Pons (tissue), 1 donor: ENCODE measurements around the gene PRSS50.

Source experiments
- DNase-seq: peaks from one replicate; pipeline ENCODE4 v3.0.0-alpha.2; 2016; ENCODE audit warnings: low spot score

PRSS50 gene

DNA sequence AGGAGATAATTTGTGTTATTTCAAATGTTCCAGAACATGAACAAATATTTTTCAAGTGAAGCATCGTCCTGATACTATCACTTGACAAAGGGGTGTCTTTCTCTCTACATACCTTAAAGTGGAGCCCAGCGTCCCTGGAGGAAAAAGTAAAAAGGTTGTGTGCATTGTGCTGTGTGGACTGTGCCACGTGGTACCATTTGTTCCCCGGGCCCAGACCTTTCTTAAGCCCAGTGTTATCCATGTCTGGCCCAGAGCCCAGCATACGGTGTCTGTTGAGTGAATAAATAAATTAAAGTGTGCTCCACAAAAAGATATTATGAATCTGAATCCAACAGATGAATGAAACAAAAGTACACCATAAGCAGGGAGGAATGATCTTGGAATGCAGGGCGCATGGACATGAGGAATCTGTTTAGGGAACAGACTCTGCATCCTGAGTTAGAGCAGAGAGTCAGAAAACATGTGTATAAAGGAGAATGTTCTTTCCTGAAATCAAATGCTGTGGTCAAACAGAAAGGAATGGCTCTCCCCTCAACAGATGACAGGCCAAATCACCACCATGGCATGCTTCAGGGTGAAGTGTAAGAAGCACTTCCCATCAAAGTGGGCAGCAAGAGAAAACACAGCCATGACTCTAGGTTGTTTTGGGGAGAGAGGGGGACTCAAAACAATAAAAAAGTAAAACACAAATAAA is 8.1 kb upstream of the PRSS50 start:
- peak; percentile 11 for DNase-seq

- no peak for DNase-seq
Measured at GRCh38 chr3:46724424-46724823, 6.8 kb upstream of the PRSS50 start.

- DNase-seq = no peak
Measured at GRCh38 chr3:46722443-46722842, 4.8 kb upstream of the PRSS50 start.

GRCh38 chr3:46721009-46721408 is 3.3 kb upstream of the PRSS50 start:
- no peak for DNase-seq

DNA sequence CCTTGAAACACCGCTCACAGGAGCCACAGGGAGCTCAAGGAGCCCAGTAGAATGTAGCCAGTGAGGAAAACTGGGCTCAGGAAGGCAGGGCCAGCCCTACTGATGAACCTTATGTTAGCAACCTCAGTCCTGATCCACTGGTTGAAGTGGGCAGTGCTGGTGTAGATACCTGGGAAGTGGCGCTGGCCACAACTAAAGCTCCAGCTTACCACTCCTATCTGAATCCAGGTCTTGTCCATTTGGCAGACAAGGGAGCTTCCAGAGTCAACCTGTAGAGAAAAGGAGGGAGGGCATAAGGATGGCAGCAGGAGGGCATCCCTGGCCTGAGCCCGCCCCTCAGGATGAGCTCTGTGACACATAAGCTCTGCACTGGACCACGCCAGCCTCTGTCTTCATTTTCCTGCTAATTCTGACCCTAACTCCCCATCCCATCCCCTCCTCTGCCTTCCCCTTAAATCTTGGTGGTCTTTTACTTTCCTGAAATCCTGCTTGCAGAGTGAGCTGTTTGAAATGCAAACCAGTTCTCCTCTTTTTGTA is 2.1 kb upstream of the PRSS50 start:
- no peak for DNase-seq

DNA sequence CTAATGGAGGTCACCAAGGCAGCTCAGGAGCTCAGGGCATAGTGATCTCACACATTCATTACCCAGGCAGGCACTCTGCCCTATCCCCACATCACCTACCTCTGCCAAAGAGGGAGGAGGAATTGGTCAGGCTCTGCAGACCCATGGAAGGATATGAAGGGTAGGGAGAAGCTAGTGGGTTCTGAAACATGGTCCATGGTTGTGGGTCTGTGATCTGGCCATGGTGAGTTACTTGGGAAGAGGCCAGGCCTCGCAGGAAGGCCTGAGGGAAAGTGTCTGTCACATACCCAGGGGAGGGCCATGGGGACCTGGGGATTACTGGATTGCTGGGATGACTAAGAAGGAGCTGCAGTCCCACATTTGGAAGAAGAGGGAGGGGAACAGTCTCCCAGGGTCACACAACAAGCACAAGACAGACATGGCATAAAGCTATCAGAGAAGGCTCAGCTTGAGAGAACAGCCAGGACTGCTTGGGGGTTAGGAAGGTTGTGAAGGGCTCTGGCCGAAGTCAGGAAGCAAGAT is 1.4 kb upstream of the PRSS50 start:
- no peak for DNase-seq

DNA sequence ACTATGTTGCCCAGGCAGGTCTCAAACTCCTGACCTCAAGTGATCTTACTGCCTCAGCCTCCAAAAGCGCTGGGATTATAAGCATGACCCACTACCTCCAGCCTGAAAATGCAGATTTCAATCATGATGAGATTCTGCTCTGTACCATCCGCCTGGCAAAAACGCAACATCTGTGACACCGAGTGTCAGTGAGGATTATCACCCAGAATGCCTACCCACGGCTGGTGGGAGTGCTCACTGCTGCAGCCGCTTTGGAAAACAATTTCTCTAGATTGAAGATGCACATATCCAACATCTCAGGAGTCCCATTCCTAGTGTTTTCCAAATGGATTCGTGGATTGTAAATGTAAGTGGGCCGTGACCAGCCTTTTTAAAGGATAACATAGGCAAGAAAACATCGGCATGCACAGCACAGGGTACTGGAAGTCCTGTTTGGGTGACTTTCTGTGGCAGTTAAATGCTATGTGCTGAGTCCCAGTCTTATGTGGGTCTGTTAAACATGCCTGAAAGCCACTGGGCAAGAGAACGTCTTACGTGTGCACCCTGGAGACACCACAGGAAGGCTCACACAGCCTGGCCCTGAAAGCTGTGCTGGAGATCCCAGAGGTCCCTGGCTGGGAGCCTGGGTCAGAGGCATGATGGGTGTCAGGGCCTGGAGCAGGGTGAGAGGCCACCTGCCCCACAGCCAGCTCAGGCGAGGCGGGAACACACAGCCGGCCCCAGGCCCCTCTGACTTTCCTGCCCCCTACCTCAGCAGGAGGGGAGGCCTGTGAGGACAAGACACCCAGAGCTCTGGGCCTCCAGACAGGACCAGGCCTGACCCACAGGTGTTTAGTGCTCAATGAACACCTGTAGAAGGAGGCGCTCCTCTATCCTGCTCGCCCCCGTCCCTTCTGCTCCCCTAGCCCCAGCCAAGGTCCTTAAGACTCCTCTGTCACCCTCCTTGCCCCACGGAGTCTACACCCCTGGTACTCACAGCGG is 918 bp downstream of the PRSS50 start:
- no peak for DNase-seq

DNA sequence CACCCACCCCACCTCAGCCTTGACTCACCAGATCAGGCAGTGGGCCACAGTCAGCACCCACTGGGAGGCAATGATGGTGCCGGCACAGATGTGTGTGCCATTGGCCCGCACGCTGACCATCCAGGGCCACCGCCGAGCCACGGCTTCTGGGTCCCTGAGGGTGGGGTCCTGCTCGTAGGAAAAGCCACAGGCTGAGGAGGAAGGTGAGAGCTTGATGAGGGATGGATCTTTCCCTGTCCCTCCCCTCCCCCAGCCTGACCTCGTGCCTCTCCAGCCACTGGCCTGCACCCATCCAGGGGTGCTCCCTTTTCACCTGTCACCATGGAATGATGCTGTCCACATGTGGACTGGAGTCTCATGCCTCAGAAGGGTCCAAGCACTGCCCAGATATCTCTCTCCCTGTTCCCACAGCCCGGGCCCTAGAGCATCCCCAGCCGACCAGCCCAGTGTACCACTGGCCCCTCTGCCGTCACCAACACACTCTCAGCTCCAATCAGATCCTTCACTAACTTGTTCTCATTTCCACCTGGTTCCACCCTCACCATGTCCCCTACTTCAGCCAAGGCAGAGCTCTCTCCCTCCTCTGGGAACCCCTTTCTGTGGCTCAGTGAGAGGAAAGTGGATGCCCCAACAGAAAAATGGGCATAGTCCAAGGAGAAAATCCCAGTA is 2.0 kb downstream of the PRSS50 start:
- no peak for DNase-seq

- DNase-seq = no peak
Measured at GRCh38 chr3:46714728-46715506, 2.8 kb downstream of the PRSS50 start.

GRCh38 chr3:46713898-46714552 is 3.6 kb downstream of the PRSS50 start:
- no peak for DNase-seq

GRCh38 chr3:46713050-46713897 is 4.4 kb downstream of the PRSS50 start:
- no peak for DNase-seq

DNA sequence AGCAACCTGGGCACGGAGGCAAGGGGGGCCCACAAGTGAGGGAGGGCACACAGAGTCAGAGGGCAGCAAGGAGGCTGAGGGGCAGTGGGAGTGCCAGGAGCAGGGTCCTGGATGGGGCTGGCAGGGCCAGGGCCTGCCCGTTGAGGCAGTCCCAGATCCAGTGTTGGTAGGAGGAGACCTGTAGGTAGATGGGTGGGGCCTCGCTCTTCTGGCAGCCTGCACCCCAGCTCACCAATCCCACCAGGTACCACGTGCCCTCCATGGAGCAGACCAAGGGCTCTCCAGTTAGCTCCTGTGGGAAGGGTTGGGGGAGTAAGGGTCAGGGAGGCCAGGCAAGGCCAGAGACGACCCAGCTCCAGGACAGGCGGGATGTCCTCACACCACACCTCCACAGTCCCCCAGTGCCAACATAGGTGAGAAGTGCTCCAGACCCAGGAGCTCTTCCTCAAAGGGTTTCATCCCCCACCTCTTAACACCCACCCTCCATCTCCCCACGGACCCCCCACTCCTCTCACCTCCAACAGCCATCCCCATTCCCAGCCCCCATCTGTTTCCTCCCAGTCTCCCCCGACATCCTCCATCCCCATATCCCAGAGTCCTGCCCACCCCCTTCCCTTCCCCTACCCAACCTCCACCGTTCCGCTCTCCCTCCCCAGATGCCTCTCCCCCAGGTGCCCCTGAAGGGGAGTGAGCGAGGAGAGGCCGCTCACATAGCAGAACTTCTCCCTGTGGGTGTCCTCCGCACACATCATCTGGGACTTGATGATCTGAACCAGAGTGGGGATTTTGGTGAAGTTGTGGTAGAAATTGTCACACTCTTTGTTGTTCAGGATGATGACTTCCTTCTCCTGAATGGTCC is 5.2 kb downstream of the PRSS50 start:
- no peak for DNase-seq

DNA sequence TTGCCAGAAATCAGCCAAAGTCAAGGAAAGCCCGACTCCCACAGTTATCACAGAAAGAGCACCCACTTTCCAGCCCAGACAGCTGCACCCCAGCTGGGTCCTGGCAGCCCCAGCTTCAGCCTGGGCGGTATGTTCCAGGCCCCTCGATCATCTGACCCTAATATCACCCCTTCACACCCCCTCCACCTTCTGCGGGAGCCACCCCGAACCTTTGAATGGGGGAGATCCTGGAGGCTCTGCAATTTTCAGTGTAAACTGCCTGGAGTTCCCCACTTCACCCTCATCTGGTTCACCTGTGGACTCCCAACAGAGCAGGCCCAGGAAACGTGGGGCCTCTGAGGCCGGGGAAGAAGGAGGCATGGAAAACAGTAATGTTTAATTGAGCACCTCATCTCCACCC is 5.9 kb downstream of the PRSS50 start:
- no peak for DNase-seq

DNA sequence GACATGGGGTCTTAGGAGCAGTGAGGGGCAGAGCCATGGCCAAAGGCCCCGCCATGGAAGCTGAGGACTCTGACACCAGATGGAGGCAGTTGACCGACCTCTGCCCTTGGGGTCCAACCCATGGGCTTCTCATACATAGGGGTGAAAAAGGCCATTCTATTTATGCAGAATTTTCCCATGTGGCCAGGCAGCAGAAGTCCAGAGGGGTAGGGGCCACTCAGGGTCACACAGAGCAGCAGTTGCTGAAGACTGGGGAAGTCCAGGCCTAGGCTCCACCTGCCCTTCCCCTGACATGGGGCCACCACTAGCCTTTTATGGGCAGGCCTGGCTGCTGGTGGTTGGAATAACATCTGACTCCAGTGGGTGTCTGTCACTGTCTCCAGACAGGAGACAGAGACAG is 6.4 kb downstream of the PRSS50 start:
- no peak for DNase-seq

DNA sequence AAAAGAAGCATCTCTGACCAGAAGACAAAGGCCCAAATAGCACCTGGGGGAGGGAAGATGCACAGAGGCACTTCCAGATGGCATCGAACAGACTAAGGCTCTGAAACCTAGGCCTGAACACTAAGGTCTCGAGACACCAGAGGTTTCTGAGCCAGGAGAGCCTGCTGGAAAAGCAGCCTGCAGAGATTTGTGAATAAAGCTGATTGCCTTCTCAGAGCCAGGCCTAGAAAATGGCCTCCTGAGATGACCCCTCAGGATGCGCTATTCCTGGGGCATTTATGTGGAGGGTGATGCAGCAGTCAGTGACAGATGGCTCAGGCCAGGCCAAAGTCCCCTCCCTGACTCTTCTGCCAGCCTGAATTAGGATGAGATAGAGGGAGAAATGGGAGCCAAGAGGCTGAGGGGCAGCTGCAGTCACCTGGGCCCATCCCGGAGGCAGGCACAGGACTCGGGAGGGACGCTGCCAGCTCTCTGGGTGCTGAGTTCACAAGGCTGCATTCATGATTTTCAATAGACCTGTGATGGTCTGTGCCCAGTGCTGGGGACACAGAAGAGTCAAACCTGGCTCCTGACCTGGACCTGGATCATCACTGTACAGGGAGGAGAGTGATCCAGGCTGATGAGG is 6.9 kb downstream of the PRSS50 start:
- DNase-seq = no peak

DNA sequence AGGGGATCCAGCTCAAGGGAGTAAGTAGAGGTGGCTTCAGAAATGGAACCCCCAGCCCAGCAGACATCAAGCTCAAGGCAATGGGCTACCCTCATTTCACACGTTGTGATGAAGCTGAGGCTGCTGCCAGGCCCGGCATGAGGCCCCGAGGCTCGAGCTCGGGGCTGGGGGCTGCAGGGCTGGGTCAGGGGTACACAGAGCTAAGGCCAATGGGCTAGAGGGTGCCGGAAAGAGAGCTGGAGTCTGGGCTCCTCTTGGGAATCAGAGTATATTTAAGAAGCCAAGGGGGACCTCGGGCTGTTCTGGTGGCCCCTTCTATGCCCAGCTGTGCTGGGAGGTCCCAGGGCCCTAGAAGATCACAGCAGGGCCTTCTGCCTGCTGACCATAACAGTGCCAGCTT is 7.4 kb downstream of the PRSS50 start:
- no peak for DNase-seq

DNA sequence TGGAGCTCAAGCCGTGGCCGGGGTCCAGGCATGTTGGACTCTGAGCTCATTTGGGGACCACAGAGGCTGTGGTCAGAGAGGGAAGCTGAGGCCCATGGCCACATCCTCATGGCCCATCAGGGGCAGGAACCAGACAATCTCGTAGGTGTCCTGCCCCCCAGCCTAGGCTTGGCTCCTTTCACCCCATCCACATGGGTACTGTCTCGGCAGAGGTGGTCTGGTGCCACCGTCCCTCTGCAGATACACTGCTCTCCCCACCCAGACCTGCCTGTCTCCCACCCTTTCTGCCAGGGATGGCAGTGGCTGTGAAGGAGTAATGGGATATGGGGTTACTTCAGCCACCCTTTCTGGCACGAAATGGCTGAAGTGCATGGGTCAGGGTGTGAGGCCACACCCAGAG is 7.9 kb downstream of the PRSS50 start:
- DNase-seq = no peak

GRCh38 chr3:46709157-46709654 is 8.5 kb downstream of the PRSS50 start:
- DNase-seq = no peak
